Fibroblast of peridontal ligament (primary cell): Measurements from ENCODE around the gene OSBPL10.
"Not testable (repeated sequence)": the region's sequence is repeated elsewhere in the genome, so short reads cannot be mapped to it uniquely, and the experiment has no call there.

ENCODE experiments used
- DNase-seq: peaks from one replicate; pipeline ENCODE4 v3.0.0-alpha.2; 2010; ENCODE audit errors: extremely low read depth

OSBPL10 gene

GRCh38 chr3:31981206-31982181 is at the start of gene OSBPL10, which contains the start of gene ZNF860:
OSBPL10 (minus strand) TSS chr3:31981262; CDS start chr3:31981179, 83 bp downstream.
ZNF860 (plus strand) TSS chr3:31981750; CDS start chr3:31989080, 7,330 bp downstream.
- DNase-seq: peak; percentile 93

GRCh38 chr3:32026593-32026992 is 45.5 kb upstream of the OSBPL10 start:
- no peak for DNase-seq

DNA sequence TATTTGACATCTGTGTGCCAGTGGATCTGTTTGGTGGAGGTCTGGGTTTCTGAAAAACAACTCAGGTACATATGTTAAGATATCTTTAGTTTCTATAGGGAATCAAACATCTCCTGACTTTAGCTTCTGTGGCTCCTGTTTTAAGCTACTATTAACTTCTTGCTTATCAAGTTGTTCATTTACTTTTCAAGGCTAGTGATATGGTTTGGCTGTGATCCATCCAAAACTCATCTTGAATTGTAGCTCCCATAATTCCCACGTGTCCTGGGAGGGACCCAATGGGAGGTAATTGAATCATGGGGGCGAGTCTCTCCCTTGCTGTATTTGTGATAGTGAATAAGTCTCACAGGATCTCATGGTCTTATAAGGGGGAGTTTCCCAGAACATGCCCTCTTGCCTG is 41.9 kb upstream of the OSBPL10 start:
- no peak for DNase-seq

- DNase-seq: no peak
Observed at GRCh38 chr3:32021748-32022147, 40.7 kb upstream of the OSBPL10 start.

GRCh38 chr3:32021155-32021554 is 40.1 kb upstream of the OSBPL10 start:
- DNase-seq: no peak

DNA sequence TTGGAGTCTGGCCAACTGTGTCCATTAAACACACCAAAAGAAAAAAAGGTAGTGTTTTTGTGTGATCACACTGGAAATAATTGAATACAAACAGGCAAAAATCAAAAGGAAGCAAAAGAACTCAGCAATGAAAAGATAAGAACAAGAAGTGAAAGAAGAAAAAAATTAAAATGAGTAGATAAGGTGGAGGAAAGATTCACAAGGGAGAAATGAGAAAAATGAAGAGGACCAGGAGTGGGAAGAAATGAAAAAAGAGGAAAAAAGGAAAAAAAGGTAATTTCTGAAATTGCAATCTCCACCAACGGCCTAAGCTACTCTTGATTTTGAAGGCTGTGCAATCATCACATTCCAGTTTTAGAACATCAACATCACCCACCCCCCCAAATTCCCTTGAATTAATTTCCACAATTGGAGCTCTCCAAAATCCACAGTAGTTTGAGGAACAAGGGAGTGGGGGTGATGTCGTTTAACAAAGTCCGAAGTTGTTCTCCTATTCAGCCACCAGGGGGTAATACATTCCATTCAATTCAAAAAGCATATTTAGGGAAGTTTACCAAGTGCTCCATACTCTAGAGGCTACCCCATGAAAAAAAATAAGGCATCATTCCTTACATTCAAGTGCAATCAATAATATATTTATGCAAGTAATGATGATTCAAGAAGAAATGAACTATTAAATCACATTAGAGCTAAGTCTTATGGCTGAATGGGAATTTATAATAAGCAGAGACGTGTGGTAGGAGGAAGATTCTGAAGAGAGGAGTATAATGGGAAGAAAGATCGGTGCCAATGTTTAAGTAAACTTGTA is 37.9 kb upstream of the OSBPL10 start:
- DNase-seq: peak; percentile 81

DNA sequence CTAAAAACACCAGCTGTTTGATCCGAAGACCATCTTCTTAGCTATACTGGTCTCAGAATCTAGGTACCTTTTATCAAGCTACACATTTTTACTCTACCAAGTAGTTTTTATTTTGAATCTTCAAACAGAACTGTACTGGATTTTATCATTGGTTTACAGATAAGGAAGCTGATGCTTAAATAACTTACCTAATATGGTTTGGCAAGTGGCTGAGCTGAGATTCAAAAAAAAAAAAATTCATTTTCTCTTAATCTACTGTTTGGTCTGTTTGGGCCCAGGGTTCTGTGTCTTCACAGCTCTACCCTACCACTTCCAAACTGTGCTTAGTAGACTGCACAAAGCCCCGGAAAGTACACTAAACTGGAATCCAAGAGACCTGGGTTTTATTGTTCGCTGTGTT is 36.2 kb upstream of the OSBPL10 start:
- DNase-seq: no peak

DNA sequence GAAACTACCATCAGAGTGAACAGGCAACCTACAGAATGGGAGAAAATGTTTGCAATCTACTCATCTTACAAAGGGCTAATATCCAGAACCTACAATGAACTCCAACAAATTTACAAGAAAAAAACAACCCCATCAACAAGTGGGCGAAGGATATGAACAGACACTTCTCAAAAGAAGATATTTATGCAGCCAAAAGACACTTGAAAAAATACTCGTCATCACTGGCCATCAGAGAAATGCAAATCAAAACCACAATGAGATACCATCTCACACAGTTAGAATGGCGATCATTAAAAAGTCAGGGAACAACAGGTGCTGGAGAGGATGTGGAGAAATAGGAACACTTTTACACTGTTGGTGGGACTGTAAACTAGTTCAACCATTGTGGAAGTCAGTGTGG is 34.6 kb upstream of the OSBPL10 start:
- DNase-seq: not testable (repeated sequence)

GRCh38 chr3:32010699-32011098 is 29.6 kb upstream of the OSBPL10 start:
- DNase-seq: not testable (repeated sequence)

DNA sequence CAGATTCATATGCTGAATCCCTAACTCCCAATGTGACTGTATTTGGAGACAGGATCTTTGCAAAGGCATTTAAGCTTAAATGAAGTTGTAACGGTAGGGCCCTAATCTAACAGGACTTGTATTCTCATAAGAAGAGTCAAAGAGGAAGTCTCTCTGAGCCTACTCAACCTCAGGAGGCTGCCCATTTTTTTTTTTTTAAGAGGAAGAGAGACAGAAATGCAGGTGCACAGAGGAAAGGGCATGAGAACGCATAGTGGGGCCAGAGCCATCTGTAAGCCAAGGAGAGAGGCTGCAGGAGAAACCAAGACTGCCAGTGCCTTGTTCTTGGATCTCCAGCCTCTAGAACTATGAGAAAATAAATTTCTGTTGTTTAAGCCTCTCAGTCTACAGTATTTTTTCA is 28.9 kb upstream of the OSBPL10 start:
- DNase-seq: no peak

- DNase-seq: no peak
Observed at GRCh38 chr3:32009101-32009500, 28.0 kb upstream of the OSBPL10 start.

DNA sequence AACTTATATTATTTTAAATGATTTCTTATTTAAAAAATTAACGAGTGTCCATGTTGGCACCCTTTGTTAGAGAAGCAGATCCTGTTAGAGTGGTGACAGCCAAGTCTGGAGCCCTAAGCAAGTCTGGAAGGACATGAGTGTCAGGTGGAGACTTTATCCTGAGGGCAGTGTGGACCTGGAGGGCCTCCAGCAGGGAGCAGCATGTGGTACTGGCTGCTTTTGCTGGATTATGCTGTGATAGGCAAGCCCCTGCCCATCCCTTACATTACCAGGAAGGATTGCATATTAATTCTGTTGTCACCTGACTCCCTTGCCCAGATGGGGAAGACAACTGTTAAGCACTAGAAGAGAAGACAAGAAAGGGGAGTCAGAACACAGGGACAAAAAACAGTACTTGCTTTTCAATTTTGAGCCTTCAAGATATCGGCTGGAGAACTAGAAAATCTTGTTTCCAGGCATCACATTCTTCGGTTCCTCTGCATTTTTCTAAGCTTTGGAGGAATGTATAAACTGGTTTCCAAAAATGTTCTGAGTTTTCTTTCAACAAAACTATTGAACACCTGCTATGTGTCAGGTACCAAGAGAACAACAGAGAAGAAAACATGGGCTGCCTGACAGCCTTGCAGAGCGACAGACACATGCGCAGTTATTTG is 23.2 kb upstream of the OSBPL10 start:
- DNase-seq: no peak

GRCh38 chr3:32003380-32003779 is 22.3 kb upstream of the OSBPL10 start:
- no peak for DNase-seq

DNA sequence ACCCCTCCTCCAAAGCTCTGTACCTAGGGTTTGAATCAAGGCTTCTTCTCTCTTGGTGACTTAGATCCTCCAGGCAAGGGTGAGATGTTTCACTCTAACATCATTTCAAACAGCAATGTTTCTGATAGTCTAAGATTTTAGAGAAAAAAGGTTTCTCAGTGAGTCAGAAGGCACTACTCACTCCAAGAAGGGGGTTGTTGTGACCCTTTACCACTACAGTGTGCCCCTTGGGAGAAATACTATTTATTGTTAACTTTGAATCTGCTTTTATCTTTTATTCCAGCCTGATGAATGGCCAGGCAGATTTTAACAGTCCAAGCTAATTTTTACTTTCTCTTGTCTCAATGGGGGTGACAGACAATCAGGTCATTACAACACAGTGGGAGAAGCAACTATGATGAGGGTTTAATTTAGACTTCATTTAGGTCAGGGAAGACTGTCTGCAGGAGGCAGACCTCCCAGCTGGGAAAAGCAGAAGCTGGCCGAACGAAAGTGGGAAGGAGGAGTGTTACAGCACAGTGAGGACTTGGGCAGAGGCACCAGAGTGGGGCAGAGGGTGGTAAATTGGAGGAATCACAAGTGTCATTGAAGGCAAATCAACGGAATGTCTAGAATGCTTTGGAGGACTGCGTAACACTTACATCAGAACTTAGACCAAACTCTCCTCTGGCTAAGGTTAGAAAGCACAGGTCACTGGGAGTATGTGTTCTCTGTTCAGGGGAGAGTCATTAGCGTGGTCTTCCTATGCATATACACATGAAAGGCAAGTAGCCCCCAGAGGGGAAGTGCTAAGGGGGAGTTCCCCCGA is 21.7 kb upstream of the OSBPL10 start:
- no peak for DNase-seq

GRCh38 chr3:32000877-32001276 is 19.8 kb upstream of the OSBPL10 start:
- DNase-seq: no peak

- DNase-seq: no peak
Observed at GRCh38 chr3:31999907-32000439, 18.9 kb upstream of the OSBPL10 start.

GRCh38 chr3:31997500-31997899 is 16.4 kb upstream of the OSBPL10 start:
- no peak for DNase-seq

- DNase-seq: no peak
Observed at GRCh38 chr3:31996195-31996594, 15.1 kb upstream of the OSBPL10 start.

GRCh38 chr3:31995026-31995425 is 14.0 kb upstream of the OSBPL10 start:
- not testable (repeated sequence) for DNase-seq

- DNase-seq: no peak
Observed at GRCh38 chr3:31993843-31994242, 12.8 kb upstream of the OSBPL10 start.

GRCh38 chr3:31992995-31993394 is 11.9 kb upstream of the OSBPL10 start:
- DNase-seq: not testable (repeated sequence)
